SK-N-SH treated with all-trans-retinoic acid at 6 μM for 48 hours (cell line): ENCODE measurements around the gene DNAH3.

Source experiments
- ARNTL ChIP-seq: fragments of 450-650 bp; formaldehyde crosslinking; IDR thresholded peaks from 2 replicates; pipeline ENCODE4 v1.5.0; 2020; ENCODE audit warnings: low read depth, mild to moderate bottlenecking, moderate library complexity, borderline replicate concordance
- GLIS3 ChIP-seq: fragments of 250-450 bp; sonication (Bioruptor Pico); IDR thresholded peaks from 2 replicates; pipeline ENCODE4 v1.5.0; 2020; ENCODE audit warnings: mild to moderate bottlenecking, moderate library complexity
- TF ChIP-seq, protein P1 (sequence below): fragments of 250-450 bp; sonication (Bioruptor Pico); IDR thresholded peaks from 2 replicates; pipeline ENCODE4 v1.5.0; 2020; ENCODE audit warnings: mild to moderate bottlenecking, moderate library complexity
- TF ChIP-seq, protein P2 (sequence below): fragments of 250-450 bp; sonication (Bioruptor Pico); IDR thresholded peaks from 2 replicates; pipeline ENCODE4 v1.8.0; 2020; ENCODE audit warnings: mild to moderate bottlenecking, moderate library complexity, borderline replicate concordance
- TF ChIP-seq, protein P3 (sequence below): fragments of 250-450 bp; sonication (Bioruptor Pico); IDR thresholded peaks from 2 replicates; pipeline ENCODE4 v1.5.1; 2021; ENCODE audit warnings: mild to moderate bottlenecking, moderate library complexity

DNA sequence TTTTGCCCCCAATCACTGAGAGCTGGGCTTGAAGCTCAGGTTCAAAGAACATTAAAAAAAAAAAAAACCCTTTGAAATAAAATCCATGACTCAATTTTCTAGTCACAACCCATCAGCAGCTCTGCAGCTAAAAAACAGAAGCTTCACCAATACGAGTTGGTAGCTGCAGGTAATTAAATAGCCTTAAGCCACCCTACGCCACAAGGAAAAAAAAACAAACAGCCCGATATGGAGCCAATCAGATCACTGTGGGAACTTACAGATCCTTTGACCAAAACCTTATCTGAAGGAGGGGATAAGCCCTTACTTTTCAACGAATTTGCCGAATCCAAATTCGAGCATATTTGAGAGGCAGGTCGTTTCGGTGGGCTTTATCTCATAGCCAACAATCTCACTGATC lies 69.3 kb downstream of the DNAH3 start:
- TF ChIP-seq, protein P1, sequence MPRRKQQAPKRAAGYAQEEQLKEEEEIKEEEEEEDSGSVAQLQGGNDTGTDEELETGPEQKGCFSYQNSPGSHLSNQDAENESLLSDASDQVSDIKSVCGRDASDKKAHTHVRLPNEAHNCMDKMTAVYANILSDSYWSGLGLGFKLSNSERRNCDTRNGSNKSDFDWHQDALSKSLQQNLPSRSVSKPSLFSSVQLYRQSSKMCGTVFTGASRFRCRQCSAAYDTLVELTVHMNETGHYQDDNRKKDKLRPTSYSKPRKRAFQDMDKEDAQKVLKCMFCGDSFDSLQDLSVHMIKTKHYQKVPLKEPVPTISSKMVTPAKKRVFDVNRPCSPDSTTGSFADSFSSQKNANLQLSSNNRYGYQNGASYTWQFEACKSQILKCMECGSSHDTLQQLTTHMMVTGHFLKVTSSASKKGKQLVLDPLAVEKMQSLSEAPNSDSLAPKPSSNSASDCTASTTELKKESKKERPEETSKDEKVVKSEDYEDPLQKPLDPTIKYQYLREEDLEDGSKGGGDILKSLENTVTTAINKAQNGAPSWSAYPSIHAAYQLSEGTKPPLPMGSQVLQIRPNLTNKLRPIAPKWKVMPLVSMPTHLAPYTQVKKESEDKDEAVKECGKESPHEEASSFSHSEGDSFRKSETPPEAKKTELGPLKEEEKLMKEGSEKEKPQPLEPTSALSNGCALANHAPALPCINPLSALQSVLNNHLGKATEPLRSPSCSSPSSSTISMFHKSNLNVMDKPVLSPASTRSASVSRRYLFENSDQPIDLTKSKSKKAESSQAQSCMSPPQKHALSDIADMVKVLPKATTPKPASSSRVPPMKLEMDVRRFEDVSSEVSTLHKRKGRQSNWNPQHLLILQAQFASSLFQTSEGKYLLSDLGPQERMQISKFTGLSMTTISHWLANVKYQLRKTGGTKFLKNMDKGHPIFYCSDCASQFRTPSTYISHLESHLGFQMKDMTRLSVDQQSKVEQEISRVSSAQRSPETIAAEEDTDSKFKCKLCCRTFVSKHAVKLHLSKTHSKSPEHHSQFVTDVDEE (CRISPR knock-in tag), result no peak
- TF ChIP-seq, protein P2, sequence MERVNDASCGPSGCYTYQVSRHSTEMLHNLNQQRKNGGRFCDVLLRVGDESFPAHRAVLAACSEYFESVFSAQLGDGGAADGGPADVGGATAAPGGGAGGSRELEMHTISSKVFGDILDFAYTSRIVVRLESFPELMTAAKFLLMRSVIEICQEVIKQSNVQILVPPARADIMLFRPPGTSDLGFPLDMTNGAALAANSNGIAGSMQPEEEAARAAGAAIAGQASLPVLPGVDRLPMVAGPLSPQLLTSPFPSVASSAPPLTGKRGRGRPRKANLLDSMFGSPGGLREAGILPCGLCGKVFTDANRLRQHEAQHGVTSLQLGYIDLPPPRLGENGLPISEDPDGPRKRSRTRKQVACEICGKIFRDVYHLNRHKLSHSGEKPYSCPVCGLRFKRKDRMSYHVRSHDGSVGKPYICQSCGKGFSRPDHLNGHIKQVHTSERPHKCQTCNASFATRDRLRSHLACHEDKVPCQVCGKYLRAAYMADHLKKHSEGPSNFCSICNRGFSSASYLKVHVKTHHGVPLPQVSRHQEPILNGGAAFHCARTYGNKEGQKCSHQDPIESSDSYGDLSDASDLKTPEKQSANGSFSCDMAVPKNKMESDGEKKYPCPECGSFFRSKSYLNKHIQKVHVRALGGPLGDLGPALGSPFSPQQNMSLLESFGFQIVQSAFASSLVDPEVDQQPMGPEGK (CRISPR knock-in tag), result no peak
- TF ChIP-seq, protein P3, sequence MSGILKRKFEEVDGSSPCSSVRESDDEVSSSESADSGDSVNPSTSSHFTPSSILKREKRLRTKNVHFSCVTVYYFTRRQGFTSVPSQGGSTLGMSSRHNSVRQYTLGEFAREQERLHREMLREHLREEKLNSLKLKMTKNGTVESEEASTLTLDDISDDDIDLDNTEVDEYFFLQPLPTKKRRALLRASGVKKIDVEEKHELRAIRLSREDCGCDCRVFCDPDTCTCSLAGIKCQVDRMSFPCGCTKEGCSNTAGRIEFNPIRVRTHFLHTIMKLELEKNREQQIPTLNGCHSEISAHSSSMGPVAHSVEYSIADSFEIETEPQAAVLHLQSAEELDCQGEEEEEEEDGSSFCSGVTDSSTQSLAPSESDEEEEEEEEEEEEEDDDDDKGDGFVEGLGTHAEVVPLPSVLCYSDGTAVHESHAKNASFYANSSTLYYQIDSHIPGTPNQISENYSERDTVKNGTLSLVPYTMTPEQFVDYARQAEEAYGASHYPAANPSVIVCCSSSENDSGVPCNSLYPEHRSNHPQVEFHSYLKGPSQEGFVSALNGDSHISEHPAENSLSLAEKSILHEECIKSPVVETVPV (CRISPR knock-in tag), result no peak
- no peak for TF ChIP-seq GLIS3 (CRISPR knock-in tag)
- no peak for TF ChIP-seq ARNTL (CRISPR knock-in tag)
